ENCODE measurements around the gene GLG1. TPM values are rescaled to one million over a fixed set of nuclear protein-coding genes. Genes with fewer than 3 reads are reported as not detected.

Gene GLG1
- total and polyA plus RNA-seq, 4 donors = 107 to 149 (median 121) TPM

DNA sequence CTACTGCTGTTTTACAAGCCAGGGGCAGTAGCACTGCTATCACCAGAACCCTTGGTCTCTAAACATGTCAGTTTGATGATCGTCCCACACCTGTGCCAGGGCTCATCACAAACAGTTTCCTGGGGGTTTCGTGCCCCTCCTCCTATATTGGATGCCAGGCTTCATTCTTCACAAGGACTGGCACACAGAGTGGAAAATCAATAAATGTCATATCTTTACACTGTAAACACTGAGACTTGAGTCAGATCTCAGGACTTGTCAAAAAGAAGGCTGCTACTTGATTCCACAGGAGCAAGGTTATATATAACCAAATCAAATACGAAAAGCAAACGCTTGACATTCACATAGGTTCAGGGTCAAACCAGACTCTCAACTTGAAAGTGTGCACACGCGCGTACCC, 146.4 kb downstream of the GLG1 start:
- H3K4me1 ChIP-seq (ENCODE audit: control insufficient read depth, insufficient read depth, low read length) = no peaks in the 10 kb centered on the region
- peaks cover 80% of the 10 kb centered on the region for H3K36me3 ChIP-seq (ENCODE audit: control insufficient read depth, insufficient read depth, low read length)
- DNase-seq (ENCODE audit: low read depth in 4 of 6, low spot score in 6 of 6) = no peak
- 93% methylated on average over 2 of the region's 7 CpGs for WGBS (ENCODE audit: insufficient coverage)
- no peak overlapping the region for H3K4me3 ChIP-seq (ENCODE audit: low read depth, low read length)
- H3K27ac ChIP-seq (ENCODE audit: low read depth, low read length) = no peak overlapping the region
- H3K9me3 ChIP-seq (ENCODE audit: control insufficient read depth, insufficient read depth, low read length) = no peaks in the 10 kb centered on the region
- H3K27me3 ChIP-seq (ENCODE audit: control insufficient read depth, insufficient read depth, low read length) = no peaks in the 10 kb centered on the region

GRCh38 chr16:74456290-74456625, 150.7 kb downstream of the GLG1 start:
- WGBS (ENCODE audit: insufficient coverage) = 95% methylated on average over 14 of the region's 16 CpGs

DNA sequence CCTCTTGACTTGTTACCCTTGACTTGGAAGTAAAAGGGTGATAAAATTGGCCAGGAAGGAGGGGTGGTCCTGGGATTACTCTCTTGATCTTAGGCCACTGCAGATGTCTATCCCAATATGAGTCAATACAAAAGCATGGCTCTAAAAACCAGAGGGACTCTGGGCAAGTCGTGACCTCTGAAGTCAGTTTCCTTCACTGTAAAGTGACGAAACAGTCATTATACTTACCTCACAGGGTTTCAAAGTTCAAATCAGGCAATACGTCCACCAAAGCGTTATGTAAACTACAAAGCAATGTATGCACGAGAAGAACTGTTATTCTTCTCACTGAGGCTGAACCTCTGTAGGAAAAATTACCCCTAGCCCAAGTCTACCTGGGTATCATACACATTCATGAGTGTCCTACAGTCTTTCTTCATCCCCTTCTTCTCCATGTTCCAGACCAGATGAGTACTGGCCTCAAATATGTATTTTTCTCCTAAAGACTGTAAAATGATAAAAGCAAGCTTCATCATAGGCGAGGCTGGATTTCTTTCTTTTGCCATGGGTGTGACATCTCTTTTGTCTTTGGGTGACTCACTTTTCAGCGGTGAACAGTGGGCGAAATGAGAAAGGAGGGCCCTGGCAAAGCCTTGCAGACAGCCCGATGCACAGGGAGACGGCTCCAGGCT, 151.2 kb downstream of the GLG1 start:
- Histone ChIP-seq H3K9me3 (ENCODE audit: control insufficient read depth, insufficient read depth, low read length) (no peaks in the 10 kb centered on the region), H3K4me1 (ENCODE audit: control insufficient read depth, insufficient read depth, low read length) (no peaks in the 10 kb centered on the region), H3K27ac (ENCODE audit: low read depth, low read length) (no peak overlapping the region), H3K36me3 (ENCODE audit: control insufficient read depth, insufficient read depth, low read length) (peaks cover 83% of the 10 kb centered on the region), H3K27me3 (ENCODE audit: control insufficient read depth, insufficient read depth, low read length) (no peaks in the 10 kb centered on the region), H3K4me3 (ENCODE audit: low read depth, low read length) (no peak overlapping the region)
- 96% methylated on average over 10 of the region's 10 CpGs for WGBS (ENCODE audit: insufficient coverage)
- no peak for DNase-seq (ENCODE audit: low read depth in 4 of 6, low spot score in 6 of 6)

More at GRCh38 chr16:74456290-74456625, 150.7 kb downstream of the GLG1 start:
- Histone ChIP-seq H3K9me3 (ENCODE audit: control insufficient read depth, insufficient read depth, low read length) (no peaks in the 10 kb centered on the region), H3K4me1 (ENCODE audit: control insufficient read depth, insufficient read depth, low read length) (no peaks in the 10 kb centered on the region), H3K27ac (ENCODE audit: low read depth, low read length) (no peak overlapping the region), H3K27me3 (ENCODE audit: control insufficient read depth, insufficient read depth, low read length) (no peaks in the 10 kb centered on the region), H3K36me3 (ENCODE audit: control insufficient read depth, insufficient read depth, low read length) (peaks cover 83% of the 10 kb centered on the region), H3K4me3 (ENCODE audit: low read depth, low read length) (no peak overlapping the region)
- DNase-seq (ENCODE audit: low read depth in 4 of 6, low spot score in 6 of 6) = no peak

GRCh38 chr16:74455213-74455612, 151.7 kb downstream of the GLG1 start:
- WGBS (ENCODE audit: insufficient coverage) = 65% methylated on average over 2 of the region's 7 CpGs
- DNase-seq (ENCODE audit: low read depth in 4 of 6, low spot score in 6 of 6) = no peak
- Histone ChIP-seq H3K4me3 (ENCODE audit: low read depth, low read length) (no peak overlapping the region), H3K4me1 (ENCODE audit: control insufficient read depth, insufficient read depth, low read length) (no peaks in the 10 kb centered on the region), H3K9me3 (ENCODE audit: control insufficient read depth, insufficient read depth, low read length) (no peaks in the 10 kb centered on the region), H3K36me3 (ENCODE audit: control insufficient read depth, insufficient read depth, low read length) (peaks cover 80% of the 10 kb centered on the region), H3K27ac (ENCODE audit: low read depth, low read length) (no peak overlapping the region), H3K27me3 (ENCODE audit: control insufficient read depth, insufficient read depth, low read length) (no peaks in the 10 kb centered on the region)

- H3K4me1 ChIP-seq (ENCODE audit: control insufficient read depth, insufficient read depth, low read length) = no peaks in the 10 kb centered on the region
- 97% methylated on average over 11 of the region's 14 CpGs for WGBS (ENCODE audit: insufficient coverage)
- no peak overlapping the region for H3K4me3 ChIP-seq (ENCODE audit: low read depth, low read length)
- DNase-seq (ENCODE audit: low read depth in 4 of 6, low spot score in 6 of 6) = no peak
- H3K36me3 ChIP-seq (ENCODE audit: control insufficient read depth, insufficient read depth, low read length) = peaks cover 82% of the 10 kb centered on the region
- no peaks in the 10 kb centered on the region for H3K9me3 ChIP-seq (ENCODE audit: control insufficient read depth, insufficient read depth, low read length)
- H3K27ac ChIP-seq (ENCODE audit: low read depth, low read length) = no peak overlapping the region
- no peaks in the 10 kb centered on the region for H3K27me3 ChIP-seq (ENCODE audit: control insufficient read depth, insufficient read depth, low read length)
Observed at GRCh38 chr16:74451951-74452758, 154.8 kb downstream of the GLG1 start.

GRCh38 chr16:74450967-74451760, 155.8 kb downstream of the GLG1 start:
- DNase-seq (ENCODE audit: low read depth in 4 of 6, low spot score in 6 of 6) = no peak
- Histone ChIP-seq H3K4me3 (ENCODE audit: low read depth, low read length) (no peak overlapping the region), H3K9me3 (ENCODE audit: control insufficient read depth, insufficient read depth, low read length) (no peaks in the 10 kb centered on the region), H3K36me3 (ENCODE audit: control insufficient read depth, insufficient read depth, low read length) (peaks cover 75% of the 10 kb centered on the region), H3K27ac (ENCODE audit: low read depth, low read length) (no peak overlapping the region), H3K27me3 (ENCODE audit: control insufficient read depth, insufficient read depth, low read length) (no peaks in the 10 kb centered on the region), H3K4me1 (ENCODE audit: control insufficient read depth, insufficient read depth, low read length) (no peaks in the 10 kb centered on the region)
- WGBS (ENCODE audit: insufficient coverage) = 98% methylated on average over 16 of the region's 20 CpGs

DNA sequence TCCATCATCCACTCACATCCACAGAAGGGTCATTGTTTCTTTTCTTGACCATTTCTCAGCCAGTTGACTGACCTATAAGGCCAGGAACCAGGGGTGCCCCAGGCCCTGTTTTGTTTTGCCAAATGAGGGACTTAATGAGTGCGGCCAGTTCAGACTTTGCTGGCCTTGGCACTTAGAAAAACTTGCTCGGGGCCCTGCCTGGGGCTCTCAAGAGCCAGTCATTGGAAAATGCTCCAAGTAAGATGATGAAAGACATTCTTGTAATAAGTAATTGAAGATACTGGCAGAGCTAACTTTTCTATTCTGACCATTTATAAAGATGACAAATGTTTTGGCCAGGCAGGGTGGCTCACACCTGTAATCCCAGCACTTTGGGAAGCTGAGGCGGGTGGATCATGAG, 156.7 kb downstream of the GLG1 start:
- Histone ChIP-seq H3K27ac (ENCODE audit: low read depth, low read length) (no peak overlapping the region), H3K4me1 (ENCODE audit: control insufficient read depth, insufficient read depth, low read length) (no peaks in the 10 kb centered on the region), H3K36me3 (ENCODE audit: control insufficient read depth, insufficient read depth, low read length) (peaks cover 69% of the 10 kb centered on the region), H3K27me3 (ENCODE audit: control insufficient read depth, insufficient read depth, low read length) (no peaks in the 10 kb centered on the region), H3K9me3 (ENCODE audit: control insufficient read depth, insufficient read depth, low read length) (no peaks in the 10 kb centered on the region), H3K4me3 (ENCODE audit: low read depth, low read length) (no peak overlapping the region)
- WGBS (ENCODE audit: insufficient coverage) = 100% methylated on average over 1 of the region's 3 CpGs
- DNase-seq (ENCODE audit: low read depth in 4 of 6, low spot score in 6 of 6) = no peak

DNA sequence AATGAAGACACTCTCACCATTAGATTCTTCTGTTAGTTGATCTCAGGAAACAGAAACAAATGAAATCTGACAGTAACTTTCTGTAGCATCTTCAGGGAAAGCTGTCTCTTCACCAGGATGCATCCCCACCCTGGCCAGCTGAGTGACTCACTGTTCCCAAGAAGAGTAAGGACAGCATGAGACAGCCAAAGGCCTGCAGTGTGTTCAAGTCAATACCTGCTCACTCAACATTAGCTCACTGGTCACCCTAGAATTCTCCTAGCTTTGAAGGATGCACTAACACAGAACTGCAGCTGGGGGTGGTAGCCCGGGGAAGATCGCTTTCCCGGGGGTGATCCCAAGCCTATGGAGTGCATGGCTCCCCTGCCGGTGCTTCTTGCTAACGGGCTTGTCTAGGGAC, 157.4 kb downstream of the GLG1 start:
- Histone ChIP-seq H3K4me1 (ENCODE audit: control insufficient read depth, insufficient read depth, low read length) (no peaks in the 10 kb centered on the region), H3K9me3 (ENCODE audit: control insufficient read depth, insufficient read depth, low read length) (no peaks in the 10 kb centered on the region), H3K27me3 (ENCODE audit: control insufficient read depth, insufficient read depth, low read length) (no peaks in the 10 kb centered on the region), H3K4me3 (ENCODE audit: low read depth, low read length) (no peak overlapping the region), H3K36me3 (ENCODE audit: control insufficient read depth, insufficient read depth, low read length) (peaks cover 65% of the 10 kb centered on the region), H3K27ac (ENCODE audit: low read depth, low read length) (no peak overlapping the region)
- WGBS (ENCODE audit: insufficient coverage) = 95% methylated on average over 5 of the region's 5 CpGs
- no peak for DNase-seq (ENCODE audit: low read depth in 4 of 6, low spot score in 6 of 6)

DNA sequence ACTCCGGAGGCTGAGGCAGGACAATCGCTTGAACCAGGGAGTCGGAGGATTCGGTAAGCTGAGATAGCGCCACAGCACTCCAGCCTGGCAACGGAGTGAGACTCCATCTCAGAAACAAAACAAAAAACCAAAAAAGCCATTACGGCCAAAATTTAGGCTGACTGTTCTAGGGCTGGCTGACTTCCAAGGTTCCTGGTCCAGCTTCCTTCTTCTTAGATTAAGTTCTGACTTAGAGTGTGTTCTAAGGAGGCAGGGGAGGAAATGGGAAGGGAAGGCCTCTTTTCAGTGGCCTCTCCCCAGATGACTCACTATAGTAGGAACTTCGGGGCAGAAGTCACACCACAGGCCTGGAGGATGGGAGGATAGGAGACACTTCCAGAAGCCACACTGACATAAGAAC, 157.9 kb downstream of the GLG1 start:
- Histone ChIP-seq H3K27ac (ENCODE audit: low read depth, low read length) (no peak overlapping the region), H3K36me3 (ENCODE audit: control insufficient read depth, insufficient read depth, low read length) (peaks cover 61% of the 10 kb centered on the region), H3K27me3 (ENCODE audit: control insufficient read depth, insufficient read depth, low read length) (no peaks in the 10 kb centered on the region), H3K9me3 (ENCODE audit: control insufficient read depth, insufficient read depth, low read length) (no peaks in the 10 kb centered on the region), H3K4me1 (ENCODE audit: control insufficient read depth, insufficient read depth, low read length) (no peaks in the 10 kb centered on the region), H3K4me3 (ENCODE audit: low read depth, low read length) (no peak overlapping the region)
- WGBS (ENCODE audit: insufficient coverage) = no CpG with 5 or more reads among the region's 8 CpGs
- DNase-seq (ENCODE audit: low read depth in 4 of 6, low spot score in 6 of 6) = peak in 1 of 6 donors; percentile 6

All from spinal cord (tissue), 10 donors.